Smooth muscle cell of the brain vasculature (primary cell): ENCODE data around the gene ACOT4.
"Not testable (repeated sequence)": the region's sequence is repeated elsewhere in the genome, so short reads cannot be mapped to it uniquely, and the experiment has no call there.

ENCODE experiments used
- DNase-seq: peaks from one replicate; pipeline ENCODE4 v3.0.0-alpha.2; 2012; ENCODE audit warnings: low read depth, low spot score

ACOT4 gene

GRCh38 chr14:73633116-73634010 is 41.7 kb downstream of the ACOT4 start:
- DNase-seq = no peak

- no peak for DNase-seq
These were observed 42.5 kb downstream of the ACOT4 start for GRCh38 chr14:73634011-73634833.

GRCh38 chr14:73636355-73636754 is 44.7 kb downstream of the ACOT4 start:
- not testable (repeated sequence) for DNase-seq

GRCh38 chr14:73637830-73638229 is 46.2 kb downstream of the ACOT4 start:
- DNase-seq = no peak

GRCh38 chr14:73640796-73641365 is 49.2 kb downstream of the ACOT4 start:
- DNase-seq = no peak

- DNase-seq = peak; percentile 77
These were observed 53.0 kb downstream of the ACOT4 start, which contains the start of gene DNAL1 for GRCh38 chr14:73644531-73645247. TSS of gene DNAL1 (plus strand) at chr14:73644986. CDS start at chr14:73645040, 54 bp downstream.

GRCh38 chr14:73645248-73645610 is 53.6 kb downstream of the ACOT4 start:
- no peak for DNase-seq
